H9 (cell line): ENCODE measurements around the gene TM9SF4. TPM values are rescaled to one million over a fixed set of nuclear protein-coding genes. Genes with fewer than 3 reads are reported as not detected.
A peak's percentile ranks its signal among the peaks of the same experiment; 100 is the strongest.

Experiments
- DNase-seq: peaks from one replicate; pipeline ENCODE4 v3.0.0-alpha.2; 2017
- H2AFZ ChIP-seq: one replicate; pipeline ENCODE4 v1.6.1; 2013; ENCODE audit warnings: mild to moderate bottlenecking, low read length, control low read depth, moderate library complexity
- H2AK5ac ChIP-seq: 2 replicates; pipeline ENCODE4 v1.6.1; 2013; ENCODE audit warnings: low read length, control low read depth, mixed read lengths; ENCODE audit not compliant: insufficient read length
- H2BK120ac ChIP-seq: one replicate; pipeline ENCODE4 v1.6.1; 2013; ENCODE audit warnings: low read depth, mild to moderate bottlenecking, low read length, control low read depth, inconsistent platforms; ENCODE audit not compliant: poor library complexity, severe bottlenecking
- H2BK12ac ChIP-seq: 2 replicates; pipeline ENCODE4 v1.6.1; 2013; ENCODE audit warnings: low read length, control low read depth, mixed read lengths, low read depth; ENCODE audit not compliant: insufficient read length
- H2BK15ac ChIP-seq: 2 replicates; pipeline ENCODE4 v1.6.1; 2013; ENCODE audit warnings: low read depth, low read length, control low read depth
- H2BK20ac ChIP-seq: one replicate; pipeline ENCODE4 v1.6.1; 2013; ENCODE audit warnings: low read depth, mild to moderate bottlenecking, low read length, control low read depth, inconsistent platforms; ENCODE audit not compliant: poor library complexity, severe bottlenecking
- H2BK5ac ChIP-seq: 2 replicates; pipeline ENCODE4 v1.6.1; 2013; ENCODE audit warnings: low read length, control low read depth, mixed read lengths; ENCODE audit not compliant: insufficient read length
- H3K14ac ChIP-seq: 2 replicates; pipeline ENCODE4 v1.6.1; 2013; ENCODE audit warnings: low read length, control low read depth; ENCODE audit not compliant: insufficient read depth
- H3K18ac ChIP-seq: 2 replicates; pipeline ENCODE4 v1.6.1; 2013; ENCODE audit warnings: low read depth, mild to moderate bottlenecking, mixed read lengths, low read length, control low read depth; ENCODE audit not compliant: insufficient read length
- H3K23ac ChIP-seq: 2 replicates; pipeline ENCODE4 v1.6.1; 2013; ENCODE audit warnings: low read length, control low read depth, mixed read lengths, low read depth; ENCODE audit not compliant: insufficient read length
- H3K23me2 ChIP-seq: 2 replicates; pipeline ENCODE4 v1.6.1; 2013; ENCODE audit warnings: low read depth, mild to moderate bottlenecking, mixed read lengths, low read length, control low read depth; ENCODE audit not compliant: insufficient read length, poor library complexity, severe bottlenecking
- H3K27ac ChIP-seq: 2 replicates; pipeline ENCODE4 v1.5.1; 2013; ENCODE audit warnings: low read length, control low read depth, mixed read lengths, low read depth; ENCODE audit not compliant: insufficient read length
- H3K27me3 ChIP-seq: 2 replicates; pipeline ENCODE4 v1.6.1; 2013; ENCODE audit warnings: low read length, control low read depth, inconsistent platforms; ENCODE audit not compliant: insufficient read depth
- H3K4ac ChIP-seq: 2 replicates; pipeline ENCODE4 v1.6.1; 2013; ENCODE audit warnings: low read depth, mild to moderate bottlenecking, control low read depth, inconsistent platforms, low read length, moderate library complexity
- H3K4me1 ChIP-seq: 2 replicates; pipeline ENCODE4 v1.6.1; 2013; ENCODE audit warnings: low read length, control low read depth, inconsistent platforms; ENCODE audit not compliant: insufficient read depth
- H3K4me2 ChIP-seq: 2 replicates; pipeline ENCODE4 v1.6.1; 2013; ENCODE audit warnings: low read length, control low read depth, mixed read lengths; ENCODE audit not compliant: insufficient read length, insufficient read depth
- H3K56ac ChIP-seq: 2 replicates; pipeline ENCODE4 v1.6.1; 2013; ENCODE audit warnings: low read depth, mild to moderate bottlenecking, mixed read lengths, low read length, control low read depth; ENCODE audit not compliant: insufficient read length
- H3K79me1 ChIP-seq: 2 replicates; pipeline ENCODE4 v1.6.1; 2013; ENCODE audit warnings: low read depth, mild to moderate bottlenecking, moderate library complexity, low read length, control low read depth, inconsistent platforms; ENCODE audit not compliant: insufficient read depth, poor library complexity, severe bottlenecking
- H3K79me2 ChIP-seq: 2 replicates; pipeline ENCODE4 v1.6.1; 2013; ENCODE audit warnings: low read length, control low read depth, inconsistent platforms; ENCODE audit not compliant: insufficient read depth
- H3K9ac ChIP-seq: 2 replicates; pipeline ENCODE4 v1.6.1; 2013; ENCODE audit warnings: low read length, control low read depth, mixed read lengths; ENCODE audit not compliant: insufficient read length; ENCODE audit errors: extremely low read depth
- H3K9me3 ChIP-seq: one replicate; pipeline ENCODE4 v1.6.1; 2013; ENCODE audit warnings: low read depth, low read length, inconsistent platforms; ENCODE audit not compliant: control insufficient read depth
- H3T11ph ChIP-seq: one replicate; pipeline ENCODE4 v1.6.1; 2013; ENCODE audit warnings: mild to moderate bottlenecking, low read length, control low read depth, inconsistent platforms
- H4K20me1 ChIP-seq: one replicate; pipeline ENCODE4 v1.6.1; 2013; ENCODE audit not compliant: control insufficient read depth, insufficient read length, insufficient read depth
- H4K5ac ChIP-seq: 2 replicates; pipeline ENCODE4 v1.6.1; 2013; ENCODE audit warnings: low read depth, mild to moderate bottlenecking, mixed read lengths, low read length, control low read depth; ENCODE audit not compliant: insufficient read length
- H4K8ac ChIP-seq: replicated peaks from 2 replicates; pipeline ENCODE4 v1.6.1; 2013; ENCODE audit warnings: low read length, control low read depth, mixed read lengths, low read depth; ENCODE audit not compliant: insufficient read length
- H4K91ac ChIP-seq: 2 replicates; pipeline ENCODE4 v1.6.1; 2013; ENCODE audit warnings: low read depth, mild to moderate bottlenecking, moderate library complexity, mixed read lengths, low read length, control low read depth; ENCODE audit not compliant: insufficient read length
- H3K27ac Mint-ChIP-seq, 3 experiments: 2 replicates in 2 of 3; 3 replicates in 1 of 3; pipeline ENCODE4 v1.8.0; 2020 to 2021; ENCODE audit warnings: mixed read lengths in 3 of 3, mild to moderate bottlenecking in 1 of 3, moderate library complexity in 1 of 3
- H3K27me3 Mint-ChIP-seq: 2 replicates; pipeline ENCODE4 v1.8.0; 2021; ENCODE audit warnings: low read depth, mild to moderate bottlenecking, moderate library complexity, mixed read lengths
- H3K36me3 Mint-ChIP-seq, 3 experiments: 2 replicates in 2 of 3; 3 replicates in 1 of 3; pipeline ENCODE4 v1.8.0; 2020 to 2021; ENCODE audit warnings: low read depth in 3 of 3, mixed read lengths in 3 of 3; ENCODE audit not compliant: insufficient read depth in 1 of 3
- H3K4me1 Mint-ChIP-seq, 2 experiments: 2 replicates each; pipeline ENCODE4 v1.8.0; 2020; ENCODE audit warnings: mixed read lengths in 2 of 2
- H3K4me3 Mint-ChIP-seq, 2 experiments: 2 replicates in 1 of 2; 3 replicates in 1 of 2; pipeline ENCODE4 v1.8.0; 2020 to 2021; ENCODE audit warnings: mild to moderate bottlenecking in 2 of 2, mixed read lengths in 2 of 2, moderate library complexity in 1 of 2
- H3K9me3 Mint-ChIP-seq, 2 experiments: 2 replicates in 1 of 2; 3 replicates in 1 of 2; pipeline ENCODE4 v1.8.0; 2020; ENCODE audit warnings: mild to moderate bottlenecking in 2 of 2, mixed read lengths in 2 of 2, moderate library complexity in 1 of 2
- WGBS: extraction: QIAGEN DNeasy Blood & Tissue Kit; methylation state at CpG from one replicate; pipeline ENCODE4 v1.1.7; 2013; ENCODE audit warnings: missing lambda C conversion rate, low lambda C conversion rate, mixed read lengths; ENCODE audit not compliant: insufficient read length; ENCODE audit errors: extremely low coverage; 5-methylcytosine and 5-hydroxymethylcytosine counted together
- total RNA-seq: library from RNA; stranded (reverse); gene quantifications from 2 replicates; pipeline ENCODE4 v1.2.1, GENCODE V29; 2021
- TF ChIP-seq, protein P1 (sequence below): fragments of 200-600 bp; sonication (generic); conservative IDR thresholded peaks from 3 replicates; pipeline ENCODE4 v1.8.0; 2021; ENCODE audit warnings: antibody characterized with exemption, mild to moderate bottlenecking

The TM9SF4 gene
- total RNA-seq, 1 experiment from 2014 or later, result 62.3 TPM

DNA sequence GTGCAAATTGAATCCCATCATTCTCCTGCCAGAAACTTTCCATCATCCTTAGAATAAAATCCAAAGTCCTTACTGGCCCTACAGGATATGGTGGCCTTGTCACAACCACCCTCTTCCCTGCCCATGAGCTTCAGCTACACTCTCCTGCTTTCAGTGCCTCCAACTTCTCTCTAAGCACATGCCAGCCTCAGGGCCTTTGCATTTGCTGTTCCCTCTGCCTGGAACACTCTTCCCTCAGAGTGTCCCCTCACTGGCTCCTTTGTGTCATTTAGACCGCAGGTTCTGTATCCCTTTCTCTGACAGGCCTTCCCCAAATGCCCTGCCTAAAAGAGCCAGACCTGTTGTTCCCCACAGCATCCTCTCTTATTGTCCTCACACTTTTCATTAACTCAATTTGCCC lies 39.2 kb upstream of the TM9SF4 start:
- Mint-ChIP-seq H3K4me1 (peaks cover 19 to 34% of the 10 kb centered on the region in 2 experiments), H3K4me3 (no peak overlapping the region), H3K9me3 (no peaks in the 10 kb centered on the region), H3K27me3 (peaks cover 12% of the 10 kb centered on the region), H3K36me3 (no peaks in the 10 kb centered on the region), H3K27ac (peak overlapping the region in 1 of 3 experiments; percentile 7; a peak in 1 of 7 replicates)
- Histone ChIP-seq H3K79me2 (no peaks in the 10 kb centered on the region), H2BK120ac (no peak overlapping the region), H3K56ac (no peak overlapping the region), H2BK15ac (no peak overlapping the region), H3K4me1 (no peaks in the 10 kb centered on the region), H3K23ac (no peak overlapping the region), H2AFZ (no peak overlapping the region), H4K5ac (no peak overlapping the region), H3K79me1 (no peaks in the 10 kb centered on the region), H3K4ac (no peak overlapping the region), H3K14ac (no peak overlapping the region), H2BK5ac (no peak overlapping the region), H4K8ac (no peak overlapping the region), H2BK20ac (no peak overlapping the region), H3K9me3 (no peaks in the 10 kb centered on the region), H3K9ac (no peak overlapping the region), H4K91ac (no peak overlapping the region), H3K23me2 (no peaks in the 10 kb centered on the region), H2BK12ac (no peak overlapping the region), H3T11ph (no peak overlapping the region), H3K4me2 (no peak overlapping the region), H3K27ac (no peak overlapping the region), H3K18ac (no peak overlapping the region), H4K20me1 (no peaks in the 10 kb centered on the region), H2AK5ac (no peak overlapping the region), H3K27me3 (no peaks in the 10 kb centered on the region)
- TF ChIP-seq, protein P1, sequence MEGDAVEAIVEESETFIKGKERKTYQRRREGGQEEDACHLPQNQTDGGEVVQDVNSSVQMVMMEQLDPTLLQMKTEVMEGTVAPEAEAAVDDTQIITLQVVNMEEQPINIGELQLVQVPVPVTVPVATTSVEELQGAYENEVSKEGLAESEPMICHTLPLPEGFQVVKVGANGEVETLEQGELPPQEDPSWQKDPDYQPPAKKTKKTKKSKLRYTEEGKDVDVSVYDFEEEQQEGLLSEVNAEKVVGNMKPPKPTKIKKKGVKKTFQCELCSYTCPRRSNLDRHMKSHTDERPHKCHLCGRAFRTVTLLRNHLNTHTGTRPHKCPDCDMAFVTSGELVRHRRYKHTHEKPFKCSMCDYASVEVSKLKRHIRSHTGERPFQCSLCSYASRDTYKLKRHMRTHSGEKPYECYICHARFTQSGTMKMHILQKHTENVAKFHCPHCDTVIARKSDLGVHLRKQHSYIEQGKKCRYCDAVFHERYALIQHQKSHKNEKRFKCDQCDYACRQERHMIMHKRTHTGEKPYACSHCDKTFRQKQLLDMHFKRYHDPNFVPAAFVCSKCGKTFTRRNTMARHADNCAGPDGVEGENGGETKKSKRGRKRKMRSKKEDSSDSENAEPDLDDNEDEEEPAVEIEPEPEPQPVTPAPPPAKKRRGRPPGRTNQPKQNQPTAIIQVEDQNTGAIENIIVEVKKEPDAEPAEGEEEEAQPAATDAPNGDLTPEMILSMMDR, result no peak
- no CpG with 5 or more reads among the region's 1 CpG for WGBS
- DNase-seq, result no peak
